AG20443 (cell line): ENCODE data around the gene ZBTB39.
"Not testable (repeated sequence)": the region's sequence is repeated elsewhere in the genome, so short reads cannot be mapped to it uniquely, and the experiment has no call there.

Experiments used
- DNase-seq: peaks from one replicate; pipeline ENCODE4 v3.0.0; 2012; ENCODE audit warnings: low spot score, mixed read lengths

Gene ZBTB39, protein sequence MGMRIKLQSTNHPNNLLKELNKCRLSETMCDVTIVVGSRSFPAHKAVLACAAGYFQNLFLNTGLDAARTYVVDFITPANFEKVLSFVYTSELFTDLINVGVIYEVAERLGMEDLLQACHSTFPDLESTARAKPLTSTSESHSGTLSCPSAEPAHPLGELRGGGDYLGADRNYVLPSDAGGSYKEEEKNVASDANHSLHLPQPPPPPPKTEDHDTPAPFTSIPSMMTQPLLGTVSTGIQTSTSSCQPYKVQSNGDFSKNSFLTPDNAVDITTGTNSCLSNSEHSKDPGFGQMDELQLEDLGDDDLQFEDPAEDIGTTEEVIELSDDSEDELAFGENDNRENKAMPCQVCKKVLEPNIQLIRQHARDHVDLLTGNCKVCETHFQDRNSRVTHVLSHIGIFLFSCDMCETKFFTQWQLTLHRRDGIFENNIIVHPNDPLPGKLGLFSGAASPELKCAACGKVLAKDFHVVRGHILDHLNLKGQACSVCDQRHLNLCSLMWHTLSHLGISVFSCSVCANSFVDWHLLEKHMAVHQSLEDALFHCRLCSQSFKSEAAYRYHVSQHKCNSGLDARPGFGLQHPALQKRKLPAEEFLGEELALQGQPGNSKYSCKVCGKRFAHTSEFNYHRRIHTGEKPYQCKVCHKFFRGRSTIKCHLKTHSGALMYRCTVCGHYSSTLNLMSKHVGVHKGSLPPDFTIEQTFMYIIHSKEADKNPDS

DNA sequence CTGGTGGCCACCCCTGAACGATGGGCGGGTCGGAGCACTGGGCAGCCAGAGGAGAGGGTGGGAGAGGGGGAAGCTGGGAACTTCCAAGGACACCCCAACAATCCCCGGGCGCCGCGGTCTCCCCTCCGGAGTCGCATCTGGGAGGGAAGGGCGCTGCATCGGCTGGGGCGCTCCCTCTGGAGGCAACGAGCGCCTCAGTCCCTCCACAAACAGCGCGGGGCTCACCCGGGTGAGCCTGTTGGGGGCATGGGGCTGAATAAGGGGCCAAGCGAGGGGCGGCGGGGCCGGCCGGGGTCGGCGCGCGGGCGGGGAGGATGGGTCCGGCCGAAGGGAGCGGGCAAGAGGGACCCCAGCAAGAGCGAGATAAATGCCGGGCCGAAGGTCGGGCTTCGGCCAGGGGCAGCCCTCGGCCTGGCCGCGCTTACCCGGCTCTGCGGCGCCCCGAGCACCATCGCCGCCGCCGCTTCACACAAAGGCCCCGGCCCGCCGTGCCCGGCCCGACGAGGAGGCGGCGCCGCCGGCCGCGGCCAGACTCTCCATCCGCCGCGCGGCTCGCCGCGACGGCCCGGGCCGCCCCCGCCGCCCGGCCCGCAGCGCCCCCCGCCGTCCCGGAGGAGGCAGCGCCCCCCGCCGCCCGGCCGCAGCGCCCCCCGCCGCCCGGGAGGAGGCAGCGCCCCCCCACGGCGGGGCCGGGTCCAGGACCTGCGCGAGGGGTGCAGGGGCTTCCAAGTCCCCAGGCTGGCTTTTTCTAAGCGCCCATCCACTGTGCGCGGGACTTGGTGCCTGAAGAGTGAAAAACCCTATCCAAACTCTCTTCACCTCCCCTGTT, at the start of gene ZBTB39:
Gene ZBTB39, minus strand, starts transcription at position 567 of the 829 bp plus-strand sequence. CDS start 1,629 bp downstream, outside the sequence.
- peak; percentile 98 for DNase-seq

GRCh38 chr12:57055824-57056223, 49.5 kb upstream of the ZBTB39 start:
- DNase-seq: peak; percentile 3

DNA sequence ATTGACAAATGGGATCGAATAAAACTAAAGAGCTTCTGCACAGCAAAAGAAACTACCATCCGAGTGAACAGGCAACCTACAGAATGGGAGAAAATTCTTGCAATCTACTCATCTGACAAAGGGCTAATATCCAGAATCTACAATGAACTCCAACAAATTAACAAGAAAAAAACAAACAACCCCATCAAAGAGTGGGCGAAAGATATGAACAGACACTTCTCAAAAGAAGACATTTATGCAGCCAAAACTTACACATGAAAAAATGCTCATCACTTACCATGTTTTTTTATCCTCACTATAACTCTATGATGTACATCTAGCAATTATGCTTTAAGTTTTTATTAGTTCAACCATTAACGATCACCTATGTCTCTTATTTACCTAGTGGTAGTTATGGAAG, 47.6 kb upstream of the ZBTB39 start:
- not testable (repeated sequence) for DNase-seq

GRCh38 chr12:57053146-57053545, 46.8 kb upstream of the ZBTB39 start:
- DNase-seq: not testable (repeated sequence)

- no peak for DNase-seq
These were observed 44.7 kb upstream of the ZBTB39 start for GRCh38 chr12:57051011-57051410.

DNA sequence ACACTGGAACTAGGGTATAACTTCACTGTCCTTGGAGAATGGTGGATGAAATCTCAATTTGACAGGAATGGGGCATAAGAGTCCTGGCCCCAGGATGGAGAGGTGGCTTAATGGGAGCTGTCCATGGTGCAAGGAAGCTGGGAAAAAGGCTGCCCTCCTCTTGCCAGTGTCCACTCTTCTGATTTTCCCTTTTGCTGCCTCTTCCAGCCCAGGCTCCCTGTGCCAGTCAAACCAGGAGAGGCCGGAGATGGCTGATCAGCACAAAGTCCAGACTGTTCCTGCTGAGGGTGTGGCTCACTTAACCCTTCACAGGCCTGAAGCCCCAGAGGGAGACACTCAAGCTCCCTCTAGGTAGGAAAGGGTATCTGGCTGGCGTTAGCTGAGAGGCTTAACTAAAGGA, 43.5 kb upstream of the ZBTB39 start, which contains the start of gene MYO1A:
Gene MYO1A, minus strand, starts transcription at position 240 of the 400 bp plus-strand sequence. CDS start 1,806 bp downstream, outside the sequence.
- peak; percentile 61 for DNase-seq

DNA sequence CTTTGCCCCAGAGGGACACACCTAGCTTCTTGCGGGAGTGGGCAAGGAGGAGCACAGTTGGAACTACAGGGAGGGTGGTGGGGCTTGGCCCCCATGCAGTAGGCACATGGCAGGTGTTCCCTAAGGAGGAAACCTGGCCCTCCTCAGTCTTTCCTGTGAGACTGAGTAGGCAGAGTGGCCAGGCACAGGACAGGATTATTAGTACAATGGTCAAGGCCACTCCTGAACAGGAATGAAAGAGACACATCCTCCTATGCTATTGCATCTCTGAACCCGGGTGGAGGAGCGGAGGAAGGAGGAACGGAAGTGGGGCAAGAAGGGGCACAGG, 42.7 kb upstream of the ZBTB39 start:
- DNase-seq: no peak

DNA sequence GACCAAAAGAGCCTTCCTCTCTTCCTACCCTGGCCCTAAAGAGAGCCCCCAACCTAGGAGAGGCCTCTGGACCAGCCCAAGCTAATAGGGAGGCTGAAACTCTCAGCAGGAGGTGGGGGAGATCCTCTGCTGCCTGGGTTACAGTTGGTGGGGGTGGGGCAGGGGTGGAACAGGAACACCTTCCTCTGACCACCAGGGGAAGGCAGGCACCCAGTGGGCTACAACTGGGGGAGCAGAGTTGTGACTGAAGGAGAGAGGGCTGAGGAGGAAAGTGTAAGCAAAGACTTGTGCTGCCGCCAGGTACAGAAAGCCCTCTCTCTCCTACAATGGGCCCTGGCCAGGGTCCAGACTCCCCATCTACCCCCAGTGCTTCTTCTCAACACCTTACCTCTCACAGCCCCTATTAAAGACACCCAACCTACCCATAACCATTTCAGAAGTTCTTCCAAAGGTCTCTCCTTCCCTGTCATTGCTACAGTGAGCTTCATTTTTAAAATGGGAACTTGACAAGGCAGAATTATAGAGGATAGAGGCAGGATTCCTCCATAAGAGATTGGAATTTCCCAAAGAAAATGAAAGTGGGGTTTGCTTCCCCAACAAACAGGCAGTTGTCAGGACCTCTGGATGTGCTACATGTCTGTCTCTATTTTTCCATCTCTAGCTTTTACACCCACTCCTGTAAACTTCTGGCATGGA, 42.2 kb upstream of the ZBTB39 start:
- no peak for DNase-seq

GRCh38 chr12:57047981-57048380, 41.6 kb upstream of the ZBTB39 start:
- peak; percentile 25 for DNase-seq

GRCh38 chr12:57046947-57047890, 40.9 kb upstream of the ZBTB39 start:
- peak; percentile 5 for DNase-seq

DNA sequence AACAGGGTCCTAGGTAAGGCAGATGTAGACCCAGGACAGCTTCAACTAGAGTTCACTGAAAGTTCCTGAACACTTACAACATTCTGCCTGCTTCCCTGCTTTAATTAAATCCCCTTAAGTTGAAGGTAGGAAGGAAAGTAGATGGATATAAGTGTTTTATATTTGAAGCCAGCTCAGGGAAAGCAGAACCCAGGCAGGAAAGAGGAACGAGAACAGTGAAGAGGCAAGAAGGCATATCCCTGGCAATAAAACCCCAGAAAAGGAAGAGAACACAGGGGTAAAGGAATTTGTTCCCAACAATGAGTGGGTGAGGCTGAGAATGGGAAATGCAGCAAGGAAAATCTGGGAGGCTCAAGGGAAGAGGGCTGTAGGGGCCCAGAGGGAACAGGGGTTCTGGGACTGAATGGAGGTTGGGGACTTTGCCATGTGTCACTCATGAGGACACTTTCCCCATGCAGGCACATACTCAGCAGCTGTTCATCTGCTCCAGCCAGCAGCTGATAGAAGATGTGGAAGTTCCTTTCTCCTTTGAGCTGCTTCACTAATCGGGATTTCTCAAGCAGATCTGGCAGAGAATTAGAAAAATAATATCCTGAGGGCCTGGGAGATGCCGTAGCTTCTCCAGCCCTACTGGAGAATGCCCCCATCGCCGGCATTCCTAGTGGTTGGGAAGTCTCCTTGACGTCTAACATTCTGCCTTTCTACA, 39.9 kb upstream of the ZBTB39 start:
- peak; percentile 6 for DNase-seq

GRCh38 chr12:57044889-57045288, 38.5 kb upstream of the ZBTB39 start:
- DNase-seq: no peak

GRCh38 chr12:57044468-57044867, 38.1 kb upstream of the ZBTB39 start:
- no peak for DNase-seq

- DNase-seq: no peak
These were observed 36.3 kb upstream of the ZBTB39 start for GRCh38 chr12:57042695-57043094.

DNA sequence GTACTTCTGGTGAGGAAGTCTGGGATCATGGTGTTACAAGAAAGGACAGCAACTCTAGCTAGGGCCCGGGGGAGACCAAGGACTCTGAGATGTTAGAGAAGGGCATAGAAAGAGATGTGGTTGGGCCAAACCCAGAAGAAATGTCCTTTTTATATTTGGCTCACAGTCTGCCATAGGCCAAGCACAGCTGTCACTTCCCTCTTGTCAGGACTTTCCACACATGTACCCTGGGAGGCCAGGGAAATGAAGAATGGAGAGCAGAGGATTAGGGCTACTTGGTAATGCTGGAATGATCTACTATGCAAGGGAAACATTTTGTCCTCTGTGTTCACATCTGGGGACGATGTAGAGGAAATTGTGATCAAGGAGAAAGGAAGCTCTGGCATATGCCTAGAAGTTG, 34.4 kb upstream of the ZBTB39 start:
- DNase-seq: peak; percentile 3

DNA sequence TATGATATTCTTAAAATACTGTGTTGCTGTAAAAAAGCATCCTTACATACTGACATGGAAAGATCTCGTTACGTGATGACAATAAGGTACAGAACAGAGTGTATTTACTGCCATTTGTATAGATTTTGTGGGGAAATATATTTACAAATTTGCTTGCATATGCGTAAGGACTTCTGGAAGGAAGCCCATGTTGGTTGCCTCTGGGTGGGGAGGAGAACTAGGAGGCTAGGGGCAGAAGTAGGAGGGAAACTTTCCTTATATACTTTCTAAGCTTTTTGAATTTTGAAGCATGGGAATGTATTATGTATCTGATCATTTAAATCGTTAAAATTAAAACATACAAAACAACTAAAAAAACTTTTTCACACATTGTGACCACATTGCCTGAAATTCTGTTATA, 33.9 kb upstream of the ZBTB39 start:
- DNase-seq: no peak

DNA sequence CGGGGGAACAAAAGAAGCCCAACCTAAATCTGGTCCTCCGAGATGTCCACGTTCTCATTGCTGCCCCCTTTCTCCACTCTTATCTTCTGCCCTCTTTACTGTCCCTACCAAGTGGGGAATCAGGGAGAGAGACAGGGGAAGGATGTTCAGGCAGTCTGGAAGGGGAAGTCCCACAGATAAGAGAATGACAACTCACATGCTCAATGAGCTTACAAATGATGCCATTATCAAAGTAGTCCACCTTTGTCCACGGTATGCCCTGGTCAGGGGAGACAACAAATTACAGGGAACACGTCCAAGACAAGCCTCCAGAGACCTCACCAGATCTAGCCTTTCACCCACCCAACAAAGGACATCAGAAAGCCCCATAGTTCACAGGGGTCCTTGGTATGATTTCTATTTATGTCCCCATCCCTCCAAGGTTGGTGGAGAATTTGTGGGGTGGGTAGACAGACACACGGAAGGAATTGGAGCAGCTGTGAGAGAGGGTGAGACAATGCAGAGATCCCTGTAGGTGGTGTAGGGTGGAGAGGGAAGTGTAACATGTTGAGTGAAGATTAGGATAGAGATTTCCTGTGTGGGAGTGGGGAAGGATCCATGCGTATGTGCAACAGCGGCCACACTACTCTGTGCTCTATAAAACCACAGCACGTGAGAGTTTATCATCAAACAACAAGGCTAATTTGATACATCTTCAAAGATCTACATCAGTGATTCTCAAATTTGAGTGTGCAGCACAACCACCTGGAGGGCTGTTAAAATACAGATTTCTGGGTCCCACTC, 32.9 kb upstream of the ZBTB39 start:
- DNase-seq: no peak

GRCh38 chr12:57037264-57037663, 30.9 kb upstream of the ZBTB39 start:
- no peak for DNase-seq

DNA sequence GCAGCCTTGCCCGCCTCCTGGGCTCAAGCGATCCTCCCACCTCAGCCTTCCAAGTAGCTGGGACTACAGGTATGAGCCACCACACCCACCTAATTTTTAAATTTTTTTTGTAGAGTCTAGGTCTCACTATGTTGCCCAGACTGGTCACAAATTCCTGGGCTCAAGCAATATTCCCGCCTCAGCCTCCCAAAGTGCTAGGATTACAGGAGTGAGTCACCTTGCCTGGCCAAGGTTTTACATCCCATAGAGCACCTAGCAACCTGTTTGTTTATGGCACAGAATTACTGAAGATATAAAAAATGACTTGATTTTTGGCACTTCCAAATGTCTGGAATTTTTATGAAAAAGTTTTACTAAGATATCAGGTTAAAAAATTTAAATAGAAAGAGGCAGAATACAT, 27.1 kb upstream of the ZBTB39 start:
- DNase-seq: no peak
